Vagina (tissue), 2 donors: ENCODE measurements around the gene SEPTIN5.

Experiments
- POLR2AphosphoS5 ChIP-seq, 2 donors: sonication (generic); formaldehyde crosslinking; IDR thresholded peaks; one replicate each; pipeline ENCODE4 v1.9.0; 2017; ENCODE audit warnings: antibody characterized with exemption in 2 of 2, mild to moderate bottlenecking in 2 of 2, low read depth in 1 of 2; ENCODE audit not compliant: insufficient read depth in 1 of 2
- TF ChIP-seq, protein P1 (sequence below), 3 experiments: fragments of 450-650 bp in 2 of 3; fragments of 200-600 bp in 1 of 3; sonication (generic) in 1 of 3; IDR thresholded peaks; one replicate each; pipeline ENCODE4 v1.5.1; 2017 to 2019; ENCODE audit warnings: antibody characterized with exemption in 3 of 3, mild to moderate bottlenecking in 2 of 3, moderate library complexity in 2 of 3

DNA sequence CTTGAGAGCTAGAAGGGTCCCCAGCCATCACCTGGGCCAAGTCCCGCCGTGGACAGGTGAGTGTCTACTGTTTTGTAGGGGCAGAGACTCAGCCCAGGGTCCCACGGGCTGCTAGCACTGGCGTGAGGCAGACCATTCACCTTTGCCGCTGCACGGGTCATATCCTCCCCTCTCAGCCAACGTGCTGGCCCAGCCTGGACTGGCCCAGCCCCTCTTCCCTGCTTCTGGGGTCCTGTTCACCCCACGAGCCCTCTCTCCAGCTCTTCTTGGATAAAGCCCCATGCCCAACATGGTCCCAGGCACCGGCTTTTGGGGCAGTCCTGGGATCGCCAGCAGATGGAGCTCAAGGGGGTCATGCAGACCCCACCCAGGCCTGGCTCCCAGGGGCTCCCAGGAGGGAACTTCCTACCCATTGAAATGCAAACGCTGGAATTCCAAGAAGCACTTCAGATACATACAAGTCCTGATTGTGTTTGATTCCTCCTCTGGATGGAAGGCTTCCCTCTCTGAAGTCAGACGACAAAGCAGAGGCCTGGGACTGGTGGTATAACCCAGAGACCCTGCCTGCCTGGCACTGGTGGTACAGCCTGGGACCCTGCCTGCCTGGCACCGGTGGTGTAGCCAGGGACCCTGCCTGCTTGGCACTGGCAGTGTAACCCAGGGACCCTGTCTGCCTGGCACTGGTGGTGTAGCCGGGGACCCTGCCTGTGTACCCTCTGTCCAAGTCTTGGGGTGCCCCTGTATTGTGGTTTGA is 8.9 kb upstream of the SEPTIN5 start:
- TF ChIP-seq, protein P1, sequence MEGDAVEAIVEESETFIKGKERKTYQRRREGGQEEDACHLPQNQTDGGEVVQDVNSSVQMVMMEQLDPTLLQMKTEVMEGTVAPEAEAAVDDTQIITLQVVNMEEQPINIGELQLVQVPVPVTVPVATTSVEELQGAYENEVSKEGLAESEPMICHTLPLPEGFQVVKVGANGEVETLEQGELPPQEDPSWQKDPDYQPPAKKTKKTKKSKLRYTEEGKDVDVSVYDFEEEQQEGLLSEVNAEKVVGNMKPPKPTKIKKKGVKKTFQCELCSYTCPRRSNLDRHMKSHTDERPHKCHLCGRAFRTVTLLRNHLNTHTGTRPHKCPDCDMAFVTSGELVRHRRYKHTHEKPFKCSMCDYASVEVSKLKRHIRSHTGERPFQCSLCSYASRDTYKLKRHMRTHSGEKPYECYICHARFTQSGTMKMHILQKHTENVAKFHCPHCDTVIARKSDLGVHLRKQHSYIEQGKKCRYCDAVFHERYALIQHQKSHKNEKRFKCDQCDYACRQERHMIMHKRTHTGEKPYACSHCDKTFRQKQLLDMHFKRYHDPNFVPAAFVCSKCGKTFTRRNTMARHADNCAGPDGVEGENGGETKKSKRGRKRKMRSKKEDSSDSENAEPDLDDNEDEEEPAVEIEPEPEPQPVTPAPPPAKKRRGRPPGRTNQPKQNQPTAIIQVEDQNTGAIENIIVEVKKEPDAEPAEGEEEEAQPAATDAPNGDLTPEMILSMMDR (IDR thresholded peaks at IDR 0.05): no peak
- no peak for TF ChIP-seq POLR2AphosphoS5 (IDR thresholded peaks at IDR 0.05; ENCODE audit: insufficient read depth in 1 of 2, low read depth in 1 of 2)
